ENCODE data around the gene ZNF23. TPM values are rescaled to one million over a fixed set of nuclear protein-coding genes. Genes with fewer than 3 reads are reported as not detected.
"Not testable (repeated sequence)": the region's sequence is repeated elsewhere in the genome, so short reads cannot be mapped to it uniquely, and the experiment has no call there.

The ZNF23 gene
- total RNA-seq: 10 to 100 TPM in 2 of 4 donors, 1 to 10 TPM in 2; 4.4 to 28.9 (median 9.5) TPM

GRCh38 chr16:71461686-71462648 is at the start of gene ZNF23:
TSS of gene ZNF23 (minus strand) at chr16:71462247. CDS start at chr16:71456796, 5,451 bp downstream.
- peaks cover 0 to 20% (median 0%) of the 10 kb centered on the region in 4 donors for H3K4me1 ChIP-seq
- H3K27ac ChIP-seq: peak within 1 kb of the TSS; percentile 83 to 87 (median 86)
- DNase-seq: peak; percentile 86 to 94 (median 90)
- peak within 1 kb of the TSS; percentile 63 to 91 (median 80) for H3K4me3 ChIP-seq
- H3K9me3 ChIP-seq: no peaks in the 10 kb centered on the region
- no peaks in the 10 kb centered on the region for H3K27me3 ChIP-seq
- TF ChIP-seq, protein P1, sequence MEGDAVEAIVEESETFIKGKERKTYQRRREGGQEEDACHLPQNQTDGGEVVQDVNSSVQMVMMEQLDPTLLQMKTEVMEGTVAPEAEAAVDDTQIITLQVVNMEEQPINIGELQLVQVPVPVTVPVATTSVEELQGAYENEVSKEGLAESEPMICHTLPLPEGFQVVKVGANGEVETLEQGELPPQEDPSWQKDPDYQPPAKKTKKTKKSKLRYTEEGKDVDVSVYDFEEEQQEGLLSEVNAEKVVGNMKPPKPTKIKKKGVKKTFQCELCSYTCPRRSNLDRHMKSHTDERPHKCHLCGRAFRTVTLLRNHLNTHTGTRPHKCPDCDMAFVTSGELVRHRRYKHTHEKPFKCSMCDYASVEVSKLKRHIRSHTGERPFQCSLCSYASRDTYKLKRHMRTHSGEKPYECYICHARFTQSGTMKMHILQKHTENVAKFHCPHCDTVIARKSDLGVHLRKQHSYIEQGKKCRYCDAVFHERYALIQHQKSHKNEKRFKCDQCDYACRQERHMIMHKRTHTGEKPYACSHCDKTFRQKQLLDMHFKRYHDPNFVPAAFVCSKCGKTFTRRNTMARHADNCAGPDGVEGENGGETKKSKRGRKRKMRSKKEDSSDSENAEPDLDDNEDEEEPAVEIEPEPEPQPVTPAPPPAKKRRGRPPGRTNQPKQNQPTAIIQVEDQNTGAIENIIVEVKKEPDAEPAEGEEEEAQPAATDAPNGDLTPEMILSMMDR (IDR thresholded peaks at IDR 0.05): peak in 2 of 6 experiments; percentile 14 to 21
- peak; percentile 49 to 52 for TF ChIP-seq POLR2A (IDR thresholded peaks at IDR 0.05)
- H3K36me3 ChIP-seq: no peaks in the 10 kb centered on the region

DNA sequence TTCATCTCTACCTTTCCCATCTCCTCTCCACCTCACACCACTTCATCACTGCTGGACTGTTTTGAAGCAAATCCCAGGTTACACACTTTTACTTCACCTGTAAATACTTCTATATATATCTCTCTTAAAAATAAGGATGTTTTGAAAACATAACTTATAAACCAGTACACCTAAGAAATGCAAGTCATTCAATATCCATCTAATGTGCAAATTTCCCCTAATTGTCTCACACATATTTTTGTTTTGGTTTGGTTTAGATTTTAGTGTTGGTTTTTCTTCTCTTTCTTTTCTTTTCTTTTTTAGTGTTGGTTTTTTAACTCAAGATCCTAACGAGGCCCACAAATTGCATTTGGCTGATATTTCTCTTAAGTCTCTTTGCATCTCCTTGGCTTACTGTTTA is 45.0 kb upstream of the ZNF23 start:
- H3K36me3 ChIP-seq: no peaks in the 10 kb centered on the region
- no peak for DNase-seq
- no peak for TF ChIP-seq POLR2A (IDR thresholded peaks at IDR 0.05)
- TF ChIP-seq, protein P1 (IDR thresholded peaks at IDR 0.05): no peak
- H3K27me3 ChIP-seq: no peaks in the 10 kb centered on the region
- H3K9me3 ChIP-seq: no peaks in the 10 kb centered on the region
- no peak overlapping the region for H3K4me3 ChIP-seq
- no peaks in the 10 kb centered on the region for H3K4me1 ChIP-seq
- H3K27ac ChIP-seq: no peak overlapping the region

DNA sequence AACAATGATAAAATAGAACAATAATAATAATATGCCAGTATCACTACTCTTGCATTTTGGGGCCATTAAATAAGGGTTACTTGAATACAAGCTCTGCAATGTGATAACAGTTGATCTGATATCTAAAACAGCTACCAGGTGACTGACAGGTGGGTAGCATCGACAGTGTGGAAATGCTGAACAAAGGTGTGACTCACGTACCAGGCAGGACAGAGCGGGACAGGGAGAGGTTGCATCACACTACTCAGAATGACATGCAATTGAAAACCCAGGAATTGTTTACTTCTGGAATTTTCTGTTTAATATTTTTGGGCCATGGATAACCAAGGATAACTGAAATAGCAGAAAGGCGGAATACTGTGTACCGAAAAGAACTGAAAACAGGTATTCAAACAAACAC is 42.9 kb upstream of the ZNF23 start:
- no peaks in the 10 kb centered on the region for H3K4me1 ChIP-seq

DNA sequence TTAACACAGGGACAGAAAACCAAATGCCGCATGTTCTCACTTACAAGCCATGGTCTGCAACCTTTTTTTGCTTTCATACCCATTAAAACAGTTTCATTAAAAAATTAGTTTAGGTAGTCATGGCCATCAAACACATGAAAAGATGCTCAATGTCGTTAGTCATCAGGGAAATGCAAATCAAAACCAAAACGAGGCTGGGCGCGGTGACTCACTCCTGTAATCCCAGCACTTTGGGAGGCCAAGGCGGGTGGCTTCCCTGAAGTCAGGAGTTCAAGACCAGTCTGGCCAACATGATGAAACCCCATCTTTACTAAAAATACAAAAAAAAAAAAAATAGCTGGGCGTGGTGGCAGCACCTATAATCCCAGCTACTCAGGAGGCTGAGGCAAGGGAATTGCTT is 42.0 kb upstream of the ZNF23 start:
- not testable (repeated sequence) for DNase-seq, H3K9me3 ChIP-seq, H3K36me3 ChIP-seq, H3K27me3 ChIP-seq, H3K27ac ChIP-seq, H3K4me1 ChIP-seq, H3K4me3 ChIP-seq

More for the DNA sequence above, 42.9 kb upstream of the ZNF23 start:
- no peaks in the 10 kb centered on the region for H3K36me3 ChIP-seq
- no peak for TF ChIP-seq POLR2A (IDR thresholded peaks at IDR 0.05)
- TF ChIP-seq, protein P1 (IDR thresholded peaks at IDR 0.05): no peak
- no peak for DNase-seq
- H3K27me3 ChIP-seq: no peaks in the 10 kb centered on the region
- H3K27ac ChIP-seq: no peak overlapping the region
- no peak overlapping the region for H3K4me3 ChIP-seq
- no peaks in the 10 kb centered on the region for H3K9me3 ChIP-seq

GRCh38 chr16:71501547-71501946 is 39.5 kb upstream of the ZNF23 start:
- no peak for DNase-seq

DNA sequence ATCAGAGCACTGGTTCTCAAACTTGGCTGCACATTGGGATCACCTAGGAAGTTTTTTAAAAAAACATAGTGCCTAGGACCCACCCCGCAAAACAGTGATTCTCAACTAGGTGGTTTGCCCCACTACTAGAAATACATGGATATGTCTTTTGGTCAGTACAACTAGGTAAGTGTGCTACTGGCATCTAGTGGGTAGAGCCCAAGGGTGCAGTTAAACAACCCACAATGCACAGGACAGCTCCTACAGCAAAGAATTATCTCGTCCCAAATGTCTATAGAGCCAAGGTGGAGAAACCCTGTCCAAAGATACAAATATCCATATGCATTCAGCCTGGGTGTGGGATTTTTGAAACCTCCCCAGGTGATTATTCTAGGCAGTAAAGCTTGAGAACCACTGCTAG is 38.9 kb upstream of the ZNF23 start:
- no peak for TF ChIP-seq POLR2A (IDR thresholded peaks at IDR 0.05)
- TF ChIP-seq, protein P1 (IDR thresholded peaks at IDR 0.05): no peak
- Histone ChIP-seq H3K36me3 (no peaks in the 10 kb centered on the region), H3K4me1 (no peaks in the 10 kb centered on the region), H3K4me3 (no peak overlapping the region), H3K27ac (no peak overlapping the region), H3K9me3 (no peaks in the 10 kb centered on the region), H3K27me3 (no peaks in the 10 kb centered on the region)
- DNase-seq: no peak

More at GRCh38 chr16:71501547-71501946, 39.5 kb upstream of the ZNF23 start:
- H3K27ac ChIP-seq: no peak overlapping the region
- H3K9me3 ChIP-seq: no peaks in the 10 kb centered on the region
- TF ChIP-seq, protein P1 (IDR thresholded peaks at IDR 0.05): no peak
- no peaks in the 10 kb centered on the region for H3K4me1 ChIP-seq
- no peaks in the 10 kb centered on the region for H3K36me3 ChIP-seq
- no peaks in the 10 kb centered on the region for H3K27me3 ChIP-seq
- H3K4me3 ChIP-seq: no peak overlapping the region

Measured in Peyer's patch (tissue), 4 donors.